ENCODE results near the gene METRNL. TPM values are rescaled to one million over a fixed set of nuclear protein-coding genes. Genes with fewer than 3 reads are reported as not detected.

Gene METRNL
- total RNA-seq, 2 experiments from 2014 or later = 14.4 to 15.2 TPM

DNA sequence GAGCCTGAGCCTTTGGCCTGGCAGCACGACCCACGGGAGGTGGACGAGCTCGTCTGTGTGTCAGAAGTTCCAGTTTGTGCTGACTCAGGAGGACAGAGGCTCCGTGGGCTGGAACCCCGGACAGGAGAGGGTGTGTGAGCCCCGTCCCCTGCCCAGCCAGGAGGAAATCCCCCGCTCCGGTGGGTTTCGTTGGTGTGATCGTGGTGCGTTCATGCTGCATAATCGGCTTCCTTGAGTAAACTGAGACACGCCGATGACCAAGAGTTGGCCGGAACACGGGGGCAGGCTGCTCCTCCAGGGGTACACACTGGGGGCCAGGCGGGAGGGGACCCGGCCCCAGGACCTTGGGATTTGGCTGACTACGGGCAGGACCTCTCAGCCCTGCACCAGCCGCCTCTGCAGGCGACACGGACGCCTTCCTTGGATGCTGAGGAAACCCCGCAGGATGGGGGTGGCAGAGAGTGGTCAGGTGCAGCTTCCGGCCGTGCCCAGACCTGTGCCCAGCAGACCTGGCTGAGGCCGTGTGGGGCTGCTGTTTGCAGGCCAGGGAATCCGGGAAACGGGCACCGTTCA, 8.5 kb downstream of the METRNL start:
- Mint-ChIP-seq H3K4me3 (no peak overlapping the region), H3K4me1 (ENCODE audit: low read depth) (peaks cover 15% of the 10 kb centered on the region), H3K27ac (no peak overlapping the region), H3K36me3 (ENCODE audit: low read depth) (no peaks in the 10 kb centered on the region), H3K27me3 (ENCODE audit: low read depth) (no peaks in the 10 kb centered on the region), H3K9me3 (no peaks in the 10 kb centered on the region)
- CTCF ChIA-PET = no interaction called here
- intact Hi-C loops (cut with micrococcal nuclease) = no loop called here
- no peak for DNase-seq

DNA sequence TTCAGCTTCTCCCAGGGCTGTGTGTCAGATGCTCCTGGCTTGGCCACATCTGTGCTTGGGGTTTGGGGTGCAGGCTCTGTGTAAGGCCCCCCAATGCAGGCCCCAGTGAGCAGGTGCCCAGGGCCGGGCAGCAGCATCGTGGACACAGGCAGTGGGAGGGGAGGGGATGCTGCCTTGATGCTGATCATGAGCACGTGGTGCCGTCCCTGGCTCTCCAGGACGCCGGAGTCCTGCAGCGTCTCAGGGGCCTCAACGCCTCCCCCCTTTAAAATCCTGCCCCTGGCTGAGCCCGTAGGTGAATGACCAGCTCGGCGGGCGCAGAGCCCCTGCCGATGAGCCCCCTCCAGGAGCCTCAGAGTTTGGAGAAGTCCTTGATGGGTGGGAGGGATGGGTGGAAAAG, 9.0 kb downstream of the METRNL start:
- Mint-ChIP-seq H3K9me3 (no peaks in the 10 kb centered on the region), H3K4me1 (ENCODE audit: low read depth) (peaks cover 9% of the 10 kb centered on the region), H3K4me3 (no peak overlapping the region), H3K36me3 (ENCODE audit: low read depth) (no peaks in the 10 kb centered on the region), H3K27ac (no peak overlapping the region), H3K27me3 (ENCODE audit: low read depth) (no peaks in the 10 kb centered on the region)
- intact Hi-C loops (cut with micrococcal nuclease) = no loop called here
- no peak for DNase-seq
- CTCF ChIA-PET = no interaction called here

DNA sequence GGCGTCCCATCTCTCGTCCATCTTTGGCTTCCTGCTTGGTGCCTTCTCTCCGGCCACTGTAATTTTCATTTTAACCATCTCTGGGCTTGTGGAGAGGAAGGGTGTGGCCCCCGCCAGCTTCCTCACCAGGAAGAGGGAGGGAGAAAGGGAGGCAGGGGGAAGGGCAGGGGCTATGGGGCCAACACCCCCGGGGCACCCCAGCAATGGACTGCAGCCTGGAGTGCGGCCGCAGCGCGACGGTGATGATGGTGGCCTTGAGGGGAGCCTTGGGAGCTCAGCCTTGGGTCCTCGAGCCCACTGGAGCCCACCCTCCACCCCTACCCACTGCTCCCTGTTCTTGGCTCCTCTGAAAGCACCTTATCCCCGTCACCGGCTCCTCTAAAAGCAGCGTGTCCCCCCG, 9.5 kb downstream of the METRNL start:
- no peaks in the 10 kb centered on the region for H3K27me3 Mint-ChIP-seq (ENCODE audit: low read depth)
- no peak overlapping the region for H3K4me3 Mint-ChIP-seq
- peaks cover 5% of the 10 kb centered on the region for H3K4me1 Mint-ChIP-seq (ENCODE audit: low read depth)
- no peaks in the 10 kb centered on the region for H3K9me3 Mint-ChIP-seq
- no peak overlapping the region for H3K27ac Mint-ChIP-seq
- no peak for DNase-seq
- intact Hi-C loops (cut with micrococcal nuclease) = no loop called here
- H3K36me3 Mint-ChIP-seq (ENCODE audit: low read depth) = no peaks in the 10 kb centered on the region
- CTCF ChIA-PET = no interaction called here

DNA sequence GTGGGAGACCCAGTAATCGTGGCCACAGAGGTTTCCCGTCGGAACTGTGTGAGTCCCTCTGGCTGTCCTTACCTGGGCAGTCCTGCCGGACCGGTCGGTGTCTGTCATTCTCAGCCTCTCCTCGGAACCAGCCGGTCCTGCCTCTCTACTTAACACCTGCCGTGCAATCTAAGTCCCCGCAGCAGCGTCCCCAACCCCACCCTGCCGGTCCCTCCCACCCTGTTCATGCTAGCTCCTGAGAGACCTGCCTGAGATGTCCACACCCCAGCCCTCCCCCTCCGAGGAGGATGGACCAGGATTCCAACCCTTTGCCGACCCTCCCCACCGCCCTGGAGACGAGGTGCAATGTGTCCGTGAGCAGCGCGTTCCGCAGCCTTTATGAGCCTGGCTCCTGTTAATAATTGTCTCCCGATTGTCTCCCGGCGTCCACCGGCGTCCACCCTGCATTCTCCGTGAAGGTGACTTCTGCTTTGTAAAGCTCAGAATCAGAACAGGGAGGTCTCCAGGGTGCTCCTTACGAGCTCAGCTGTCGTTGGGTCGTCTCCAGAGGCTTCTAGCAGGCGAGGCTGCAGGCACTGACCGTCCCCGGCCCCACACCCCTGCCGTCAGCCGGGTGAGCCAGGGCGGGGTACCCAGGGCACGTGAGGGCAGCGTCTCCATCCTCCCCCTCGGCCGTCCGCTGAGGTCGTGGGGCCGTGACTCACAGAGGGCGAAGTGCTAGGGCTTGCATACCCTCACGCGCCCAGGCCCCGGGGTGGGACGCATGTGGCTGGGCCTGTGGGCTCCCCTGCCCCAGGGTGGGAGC, 10.1 kb downstream of the METRNL start:
- H3K9me3 Mint-ChIP-seq = no peaks in the 10 kb centered on the region
- H3K27me3 Mint-ChIP-seq (ENCODE audit: low read depth) = no peaks in the 10 kb centered on the region
- intact Hi-C loops (cut with micrococcal nuclease) = no loop called here
- peaks cover 2% of the 10 kb centered on the region for H3K4me1 Mint-ChIP-seq (ENCODE audit: low read depth)
- CTCF ChIA-PET = no interaction called here
- H3K27ac Mint-ChIP-seq = no peak overlapping the region
- no peak for DNase-seq
- H3K36me3 Mint-ChIP-seq (ENCODE audit: low read depth) = no peaks in the 10 kb centered on the region
- H3K4me3 Mint-ChIP-seq = no peak overlapping the region

DNA sequence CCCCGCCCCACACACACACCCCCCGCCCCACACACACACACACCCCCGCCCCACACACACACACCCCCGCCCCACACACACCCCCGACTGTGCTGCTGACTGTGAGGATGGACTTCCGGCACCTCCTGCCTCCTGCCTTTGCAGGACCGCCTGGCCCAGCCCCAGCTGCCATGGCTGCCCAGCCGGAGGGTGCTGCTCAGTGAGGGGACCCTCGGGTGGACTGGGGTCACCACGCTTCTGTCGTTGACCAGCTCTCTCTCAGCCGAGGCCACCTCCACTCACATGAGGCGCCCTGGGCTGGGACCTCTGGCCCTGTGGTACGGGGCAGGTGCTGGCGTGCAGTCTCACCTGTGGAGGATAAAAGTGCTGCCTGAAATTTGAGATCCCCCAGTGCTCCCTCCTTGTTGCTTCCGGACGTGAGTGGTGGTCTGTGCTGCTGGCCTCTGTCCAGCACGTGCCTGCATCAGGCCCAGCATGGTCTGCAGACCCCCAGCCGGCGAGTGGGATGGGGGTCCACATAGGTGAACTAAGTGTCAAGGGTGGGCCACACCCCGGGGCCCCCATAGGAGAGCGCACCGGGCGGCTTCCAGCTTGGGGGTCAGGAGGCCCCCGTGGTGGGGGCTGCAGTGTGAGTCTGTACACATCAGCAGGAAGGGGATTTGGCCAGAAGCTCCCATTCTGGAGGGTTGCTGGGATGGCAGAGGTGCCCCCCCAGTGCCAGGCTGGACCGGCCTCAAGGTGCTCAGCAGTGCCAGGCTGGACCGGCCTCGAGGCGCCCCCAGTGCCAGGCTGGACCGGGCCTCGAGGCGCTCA, 11.2 kb downstream of the METRNL start:
- intact Hi-C loops (cut with micrococcal nuclease) = no loop called here
- CTCF ChIA-PET = no interaction called here
- Mint-ChIP-seq H3K9me3 (no peaks in the 10 kb centered on the region), H3K27ac (no peak overlapping the region), H3K4me3 (no peak overlapping the region), H3K4me1 (ENCODE audit: low read depth) (peaks cover 2% of the 10 kb centered on the region), H3K36me3 (ENCODE audit: low read depth) (no peaks in the 10 kb centered on the region), H3K27me3 (ENCODE audit: low read depth) (no peaks in the 10 kb centered on the region)
- no peak for DNase-seq

DNA sequence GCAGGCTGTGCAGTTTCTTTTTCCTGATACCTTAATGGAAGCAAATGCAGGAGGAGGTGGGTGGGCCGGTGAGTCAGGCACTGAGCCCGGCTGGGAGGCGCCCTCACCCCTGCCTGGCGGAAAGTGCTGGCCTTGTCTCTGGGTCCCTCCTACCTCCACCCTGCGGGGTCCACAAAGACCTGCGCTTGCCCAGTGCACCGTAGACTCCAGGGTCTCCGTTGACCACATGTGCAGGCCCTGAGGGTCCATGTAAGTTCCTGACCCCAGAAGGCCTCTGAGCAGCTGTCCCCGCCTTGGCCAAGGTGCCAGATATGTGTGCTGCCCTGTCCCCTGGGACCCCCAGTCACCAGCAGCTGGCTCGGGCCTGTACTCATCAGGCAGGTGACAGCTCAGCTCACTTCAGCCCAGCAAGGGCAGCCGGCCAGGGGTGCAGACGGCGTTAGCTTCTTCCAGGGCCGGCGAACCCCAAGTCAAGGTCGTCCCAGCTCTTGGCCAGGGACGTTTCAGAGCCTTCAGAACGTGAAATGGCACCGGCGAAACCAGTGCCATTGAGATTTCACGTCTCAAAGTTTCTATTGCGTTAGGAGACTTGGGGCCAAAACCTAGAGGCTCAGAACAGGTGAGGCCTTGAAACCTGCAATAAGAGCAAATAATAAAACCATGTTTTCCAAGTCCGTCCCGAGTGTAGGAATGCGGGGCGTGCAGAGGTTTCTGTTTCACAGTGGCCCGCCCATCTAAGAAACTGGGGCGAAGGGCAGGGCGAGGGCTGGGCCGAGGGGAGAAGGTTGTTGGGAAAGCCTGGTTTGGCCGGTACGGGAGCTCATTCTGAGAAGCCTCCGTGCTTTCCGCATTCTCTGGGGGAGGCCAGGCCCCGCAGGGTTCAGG, 12.1 kb downstream of the METRNL start:
- H3K27ac Mint-ChIP-seq = no peak overlapping the region
- H3K27me3 Mint-ChIP-seq (ENCODE audit: low read depth) = no peaks in the 10 kb centered on the region
- intact Hi-C loops (cut with micrococcal nuclease) = no loop called here
- no peak overlapping the region for H3K4me3 Mint-ChIP-seq
- H3K4me1 Mint-ChIP-seq (ENCODE audit: low read depth) = peaks cover 2% of the 10 kb centered on the region
- DNase-seq = no peak
- no peaks in the 10 kb centered on the region for H3K36me3 Mint-ChIP-seq (ENCODE audit: low read depth)
- no peaks in the 10 kb centered on the region for H3K9me3 Mint-ChIP-seq
- CTCF ChIA-PET = no interaction called here

DNA sequence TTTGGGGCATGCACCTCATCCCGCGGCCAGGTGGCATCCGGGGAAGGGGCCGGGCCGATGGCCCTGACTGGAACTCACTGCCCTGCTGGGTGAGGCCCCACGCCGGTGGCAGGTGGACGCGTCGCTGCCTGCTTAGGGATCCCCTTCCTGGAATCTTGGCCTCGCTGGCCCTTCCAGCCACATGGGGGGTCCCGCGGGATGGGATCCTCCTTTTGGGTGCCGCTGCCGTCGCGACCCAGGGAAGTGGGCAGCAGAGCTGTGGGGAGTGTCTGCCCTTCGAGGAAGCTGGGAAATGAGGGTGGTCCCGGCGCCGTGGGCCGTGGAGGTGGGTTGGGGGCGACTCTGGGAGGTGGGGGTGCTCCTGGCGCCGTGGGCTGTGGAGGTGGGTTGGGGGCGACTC, 12.8 kb downstream of the METRNL start:
- no peak for DNase-seq
- H3K27me3 Mint-ChIP-seq (ENCODE audit: low read depth) = no peaks in the 10 kb centered on the region
- no peaks in the 10 kb centered on the region for H3K9me3 Mint-ChIP-seq
- intact Hi-C loops (cut with micrococcal nuclease) = no loop called here
- peaks cover 2% of the 10 kb centered on the region for H3K4me1 Mint-ChIP-seq (ENCODE audit: low read depth)
- H3K4me3 Mint-ChIP-seq = no peak overlapping the region
- no peaks in the 10 kb centered on the region for H3K36me3 Mint-ChIP-seq (ENCODE audit: low read depth)
- H3K27ac Mint-ChIP-seq = no peak overlapping the region
- CTCF ChIA-PET = no interaction called here

DNA sequence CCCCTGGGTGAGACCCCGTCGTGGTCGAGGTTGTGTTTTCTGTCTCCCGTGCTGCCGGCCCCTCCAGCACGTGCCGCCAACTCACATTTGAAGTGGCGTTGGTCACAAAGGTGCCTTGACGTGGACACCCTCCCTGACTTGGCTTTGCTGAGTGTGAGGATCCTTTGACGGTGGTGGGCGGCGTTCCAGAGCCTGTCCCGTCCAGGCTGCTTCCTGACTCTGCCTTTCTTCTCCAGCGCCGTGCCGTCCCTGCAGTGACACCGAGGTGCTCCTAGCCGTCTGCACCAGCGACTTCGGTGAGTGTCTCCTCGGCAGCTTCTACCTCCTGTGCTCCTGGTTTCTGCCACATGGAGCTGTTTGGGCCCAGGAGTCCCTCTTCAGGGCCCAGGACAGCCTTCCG, 13.5 kb downstream of the METRNL start:
- no peaks in the 10 kb centered on the region for H3K9me3 Mint-ChIP-seq
- DNase-seq = no peak
- H3K27me3 Mint-ChIP-seq (ENCODE audit: low read depth) = no peaks in the 10 kb centered on the region
- intact Hi-C loops (cut with micrococcal nuclease) = no loop called here
- peaks cover 2% of the 10 kb centered on the region for H3K4me1 Mint-ChIP-seq (ENCODE audit: low read depth)
- CTCF ChIA-PET = no interaction called here
- no peak overlapping the region for H3K27ac Mint-ChIP-seq
- no peaks in the 10 kb centered on the region for H3K36me3 Mint-ChIP-seq (ENCODE audit: low read depth)
- no peak overlapping the region for H3K4me3 Mint-ChIP-seq

DNA sequence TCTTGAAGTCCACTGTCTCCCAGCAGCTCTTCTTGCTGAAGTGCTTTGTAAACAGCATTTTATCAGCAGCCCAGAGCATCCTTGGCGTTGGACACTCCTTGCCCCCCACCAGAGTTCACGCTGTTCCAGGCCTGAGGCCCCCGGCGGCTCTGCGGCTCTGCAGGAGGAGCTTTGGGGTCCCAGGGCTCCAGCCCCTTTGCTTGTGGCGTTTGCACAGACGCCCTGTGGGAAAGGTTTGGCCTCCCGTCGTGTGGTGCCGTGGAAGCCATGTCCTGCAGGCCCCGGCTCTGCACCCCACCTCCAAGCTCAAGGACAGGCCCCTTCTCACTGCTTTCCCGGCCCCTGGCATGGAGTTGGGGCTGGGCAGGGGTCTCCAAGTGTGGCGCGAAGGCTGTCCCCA, 14.1 kb downstream of the METRNL start:
- no peak overlapping the region for H3K4me3 Mint-ChIP-seq
- H3K9me3 Mint-ChIP-seq = no peaks in the 10 kb centered on the region
- CTCF ChIA-PET = interaction anchor here (0.6 kb wide), 1 partner anchor 442 kb away, joined by 3 read pairs; no protein-coding TSS in a partner anchor
- H3K27me3 Mint-ChIP-seq (ENCODE audit: low read depth) = no peaks in the 10 kb centered on the region
- intact Hi-C loops (cut with micrococcal nuclease) = no loop called here
- DNase-seq = no peak
- H3K36me3 Mint-ChIP-seq (ENCODE audit: low read depth) = no peaks in the 10 kb centered on the region
- H3K4me1 Mint-ChIP-seq (ENCODE audit: low read depth) = peaks cover 2% of the 10 kb centered on the region
- H3K27ac Mint-ChIP-seq = no peak overlapping the region

DNA sequence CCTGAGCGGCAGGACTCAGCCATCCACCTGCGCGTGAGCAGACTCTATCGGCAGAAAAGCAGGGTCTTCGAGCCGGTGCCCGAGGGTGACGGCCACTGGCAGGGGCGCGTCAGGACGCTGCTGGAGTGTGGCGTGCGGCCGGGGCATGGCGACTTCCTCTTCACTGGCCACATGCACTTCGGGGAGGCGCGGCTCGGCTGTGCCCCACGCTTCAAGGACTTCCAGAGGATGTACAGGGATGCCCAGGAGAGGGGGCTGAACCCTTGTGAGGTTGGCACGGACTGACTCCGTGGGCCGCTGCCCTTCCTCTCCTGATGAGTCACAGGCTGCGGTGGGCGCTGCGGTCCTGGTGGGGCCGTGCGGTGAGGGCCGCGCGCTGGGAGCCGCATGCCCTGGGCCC, 14.9 kb downstream of the METRNL start:
- CTCF ChIA-PET = no interaction called here
- Mint-ChIP-seq H3K4me1 (ENCODE audit: low read depth) (peaks cover 2% of the 10 kb centered on the region), H3K4me3 (no peak overlapping the region), H3K27ac (no peak overlapping the region), H3K36me3 (ENCODE audit: low read depth) (no peaks in the 10 kb centered on the region), H3K9me3 (no peaks in the 10 kb centered on the region), H3K27me3 (ENCODE audit: low read depth) (no peaks in the 10 kb centered on the region)
- DNase-seq = no peak
- intact Hi-C loops (cut with micrococcal nuclease) = no loop called here

DNA sequence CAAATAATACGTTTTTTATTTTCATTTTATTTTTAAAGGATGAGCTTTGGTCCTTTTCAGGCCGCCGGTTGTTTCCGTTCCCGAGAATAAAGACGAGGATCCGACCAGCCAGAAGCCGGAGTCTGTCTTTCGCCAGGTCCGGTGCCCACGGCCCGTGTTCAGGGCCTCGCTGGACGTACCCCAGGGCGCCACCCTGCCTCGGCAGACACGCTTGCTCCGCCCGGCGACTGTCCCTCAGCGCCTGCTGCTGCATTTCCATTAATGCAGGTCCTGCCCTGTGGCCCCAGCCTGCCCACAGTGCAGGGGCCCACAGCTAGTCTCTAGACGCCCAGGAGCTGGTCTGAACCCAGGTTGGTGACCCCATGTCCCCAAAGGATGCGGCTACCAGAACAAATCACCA, 15.6 kb downstream of the METRNL start:
- no peaks in the 10 kb centered on the region for H3K9me3 Mint-ChIP-seq
- H3K27ac Mint-ChIP-seq = no peak overlapping the region
- no peak for DNase-seq
- intact Hi-C loops (cut with micrococcal nuclease) = no loop called here
- H3K36me3 Mint-ChIP-seq (ENCODE audit: low read depth) = no peaks in the 10 kb centered on the region
- peaks cover 5% of the 10 kb centered on the region for H3K27me3 Mint-ChIP-seq (ENCODE audit: low read depth)
- peaks cover 3% of the 10 kb centered on the region for H3K4me1 Mint-ChIP-seq (ENCODE audit: low read depth)
- no peak overlapping the region for H3K4me3 Mint-ChIP-seq
- CTCF ChIA-PET = no interaction called here

Data from activated naive CD4-positive, alpha-beta T cell treated with anti-CD3 and anti-CD28 coated beads for 36 hours (primary cell).